Endothelial cell of umbilical vein (primary cell): ENCODE measurements around the gene PSPN.

Source experiments
- CTCF ChIP-seq, 2 donors: IDR thresholded peaks; 1 replicate in 1 of 2; 2 replicates in 1 of 2; pipeline ENCODE4 v1.5.1; 2011; ENCODE audit warnings: low read length in 2 of 2, mild to moderate bottlenecking in 2 of 2, moderate library complexity in 2 of 2, control low read depth in 1 of 2, inconsistent platforms in 1 of 2, low read depth in 1 of 2; ENCODE audit not compliant: insufficient read depth in 1 of 2; ENCODE audit errors: extremely low read depth in 1 of 2
- EZH2 ChIP-seq: IDR thresholded peaks from 2 replicates; pipeline ENCODE4 v1.6.1; 2012; ENCODE audit warnings: borderline replicate concordance, low read depth, mild to moderate bottlenecking, moderate library complexity, low read length, inconsistent platforms; ENCODE audit not compliant: severe bottlenecking
- JUN ChIP-seq: IDR thresholded peaks from 2 replicates; pipeline ENCODE4 v1.6.1; 2011; ENCODE audit warnings: borderline replicate concordance, low read depth; ENCODE audit not compliant: insufficient read length, insufficient read depth
- POLR2A ChIP-seq: IDR thresholded peaks from 2 replicates; pipeline ENCODE4 v1.6.1; 2012; ENCODE audit warnings: low read depth, mild to moderate bottlenecking, control low read depth, low read length
- POLR2AphosphoS5 ChIP-seq: IDR thresholded peaks from 2 replicates; pipeline ENCODE4 v1.6.1; 2012; ENCODE audit warnings: low read depth, mild to moderate bottlenecking, control low read depth, low read length, moderate library complexity; ENCODE audit not compliant: insufficient read depth

- no peak for TF ChIP-seq EZH2
- TF ChIP-seq JUN = no peak
- TF ChIP-seq POLR2AphosphoS5 = no peak
- no peak for TF ChIP-seq CTCF (IDR thresholded peaks at IDR 0.05; ENCODE audit: extremely low read depth in 1 of 2, insufficient read depth in 1 of 2, low read depth in 1 of 2, low read length in 2 of 2)
- TF ChIP-seq POLR2A = no peak
These were observed 37.6 kb upstream of the PSPN start for GRCh38 chr19:6413291-6413690.
